T-helper 1 cell (primary cell): ENCODE results near the gene FAM168A.

Source experiments
- DNase-seq, 5 donors: peaks; one replicate each; pipeline ENCODE4 v3.0.0-alpha.2; 2012 to 2020
- total RNA-seq, 4 donors: gene quantifications; one replicate each; lab custom pipeline; 2026; lab: John Stamatoyannopoulos, UW

Gene FAM168A
- total RNA-seq, result 41.2 to 48.1 (median 45.2) reads per million in 4 donors

- peak; percentile 90 to 97 (median 91) for DNase-seq
Measured at GRCh38 chr11:73597956-73598718, at the start of gene FAM168A. FAM168A (minus strand) TSS chr11:73598112; CDS start chr11:73468474, 129,638 bp downstream.

- DNase-seq, result peak; percentile 84 to 90 (median 89)
Measured at GRCh38 chr11:73647459-73648100, 49.7 kb upstream of the FAM168A start.

- DNase-seq, result no peak
Measured at GRCh38 chr11:73645972-73646631, 48.2 kb upstream of the FAM168A start, which contains the start of gene PLEKHB1. PLEKHB1 (plus strand) TSS chr11:73646581; CDS start chr11:73646609, 28 bp downstream.

GRCh38 chr11:73645121-73645969, 47.4 kb upstream of the FAM168A start:
- DNase-seq, result no peak

GRCh38 chr11:73641668-73642067, 43.8 kb upstream of the FAM168A start:
- no peak for DNase-seq

GRCh38 chr11:73640592-73640991, 42.7 kb upstream of the FAM168A start:
- no peak for DNase-seq

- no peak for DNase-seq
Measured at GRCh38 chr11:73637012-73637411, 39.1 kb upstream of the FAM168A start.

- DNase-seq, result no peak
Measured at GRCh38 chr11:73636249-73636648, 38.3 kb upstream of the FAM168A start.

- DNase-seq, result no peak
Measured at GRCh38 chr11:73635721-73636120, 37.8 kb upstream of the FAM168A start.

GRCh38 chr11:73633999-73634398, 36.1 kb upstream of the FAM168A start:
- no peak for DNase-seq

- DNase-seq, result no peak
Measured at GRCh38 chr11:73632996-73633395, 35.1 kb upstream of the FAM168A start.

- DNase-seq, result no peak
Measured at GRCh38 chr11:73629907-73630306, 32.0 kb upstream of the FAM168A start.

GRCh38 chr11:73625696-73626318, 27.9 kb upstream of the FAM168A start:
- peak; percentile 43 to 64 (median 47) for DNase-seq

GRCh38 chr11:73623686-73624085, 25.8 kb upstream of the FAM168A start:
- DNase-seq, result no peak

- no peak for DNase-seq
Measured at GRCh38 chr11:73622926-73623593, 25.1 kb upstream of the FAM168A start.

- DNase-seq, result no peak
Measured at GRCh38 chr11:73614591-73614990, 16.7 kb upstream of the FAM168A start.

GRCh38 chr11:73612601-73613140, 14.8 kb upstream of the FAM168A start:
- no peak for DNase-seq

- no peak for DNase-seq
Measured at GRCh38 chr11:73598719-73599379, 937 bp upstream of the FAM168A start.

- no peak for DNase-seq
Measured at GRCh38 chr11:73597336-73597955, 466 bp downstream of the FAM168A start.

- DNase-seq, result no peak
Measured at GRCh38 chr11:73596547-73596946, 1.4 kb downstream of the FAM168A start.
